Subcutaneous abdominal adipose tissue (tissue), 5 donors: ENCODE data around the gene VPS9D1.
"Not testable (repeated sequence)": the region's sequence is repeated elsewhere in the genome, so short reads cannot be mapped to it uniquely, and the experiment has no call there.

Source experiments
- H3K27ac ChIP-seq: one replicate; pipeline ENCODE4 v1.7.0; 2013; ENCODE audit warnings: low read depth, mild to moderate bottlenecking, inconsistent platforms, low read length, moderate library complexity
- H3K27me3 ChIP-seq, 5 donors: one replicate each; pipeline ENCODE4 v1.7.0; 2013; ENCODE audit warnings: low read length in 5 of 5, inconsistent platforms in 1 of 5; ENCODE audit not compliant: control insufficient read depth in 5 of 5, insufficient read depth in 4 of 5
- H3K36me3 ChIP-seq, 5 donors: one replicate each; pipeline ENCODE4 v1.7.0; 2013; ENCODE audit warnings: low read length in 5 of 5; ENCODE audit not compliant: control insufficient read depth in 5 of 5, insufficient read depth in 5 of 5
- H3K4me1 ChIP-seq, 5 donors: one replicate each; pipeline ENCODE4 v1.7.0; 2013; ENCODE audit warnings: low read length in 5 of 5, mild to moderate bottlenecking in 3 of 5, moderate library complexity in 1 of 5; ENCODE audit not compliant: control insufficient read depth in 5 of 5, insufficient read depth in 5 of 5
- H3K4me3 ChIP-seq, 5 donors: one replicate each; pipeline ENCODE4 v1.7.0; 2013; ENCODE audit warnings: low read length in 5 of 5, low read depth in 1 of 5
- H3K9ac ChIP-seq, 5 donors: one replicate each; pipeline ENCODE4 v1.7.0; 2013; ENCODE audit warnings: low read length in 5 of 5, mild to moderate bottlenecking in 4 of 5, moderate library complexity in 3 of 5
- H3K9me3 ChIP-seq, 5 donors: one replicate each; pipeline ENCODE4 v1.7.0; 2013; ENCODE audit warnings: low read length in 5 of 5; ENCODE audit not compliant: control insufficient read depth in 5 of 5
- donor health status: healthy.
- donor health status: healthy.
- donor health status: healthy.
- donor health status: healthy.
- donor health status: healthy.

The VPS9D1 gene

DNA sequence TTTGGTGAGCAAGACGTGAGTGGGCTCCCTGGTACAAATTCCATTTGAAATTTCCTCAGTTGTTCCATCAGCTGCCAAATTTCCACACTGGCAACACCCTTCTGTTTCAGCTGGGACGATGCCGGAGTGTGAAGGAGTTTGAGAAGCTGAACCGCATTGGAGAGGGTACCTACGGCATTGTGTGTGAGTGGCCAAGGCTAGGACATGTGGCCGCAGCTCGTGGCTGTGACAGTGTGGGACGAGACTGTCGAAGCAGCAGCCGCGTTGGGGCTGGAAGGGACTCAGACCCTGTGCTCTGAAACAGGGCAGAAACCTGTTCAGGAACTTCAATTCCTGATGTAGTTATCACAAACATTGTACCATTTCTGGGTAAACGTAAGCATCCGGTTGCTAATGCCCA lies 31.6 kb downstream of the VPS9D1 start:
- no peak overlapping the region for H3K27ac ChIP-seq
- peaks cover 0 to 38% (median 34%) of the 10 kb centered on the region in 5 donors for H3K36me3 ChIP-seq
- peaks cover 0 to 13% (median 10%) of the 10 kb centered on the region in 5 donors for H3K4me1 ChIP-seq
- no peaks in the 10 kb centered on the region for H3K27me3 ChIP-seq
- H3K9ac ChIP-seq, result no peak overlapping the region
- H3K4me3 ChIP-seq, result no peak overlapping the region
- peaks cover 0 to 5% (median 0%) of the 10 kb centered on the region in 5 donors for H3K9me3 ChIP-seq

DNA sequence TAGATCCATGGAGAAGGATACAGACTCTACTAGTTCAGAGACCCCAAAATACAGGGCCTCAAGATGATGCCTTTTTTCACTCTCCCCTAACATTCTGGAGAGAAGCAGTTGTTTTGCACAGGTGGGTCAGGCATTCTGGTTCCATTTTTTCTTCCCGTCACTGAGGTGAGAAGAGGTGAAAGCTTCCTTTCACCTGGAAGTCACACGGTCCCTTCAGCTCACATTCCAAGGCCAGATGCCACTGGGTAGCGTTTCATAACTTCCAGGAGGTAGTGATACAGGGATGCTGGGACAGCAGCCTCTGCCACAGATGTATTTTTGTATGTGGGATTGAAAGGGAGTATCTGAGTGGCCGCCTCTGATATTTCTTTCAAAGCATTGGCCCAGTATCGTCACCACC lies 32.3 kb downstream of the VPS9D1 start:
- H3K36me3 ChIP-seq, result peaks cover 0 to 30% (median 26%) of the 10 kb centered on the region in 5 donors
- no peak overlapping the region for H3K9ac ChIP-seq
- no peak overlapping the region for H3K27ac ChIP-seq
- H3K27me3 ChIP-seq, result no peaks in the 10 kb centered on the region
- no peak overlapping the region for H3K4me3 ChIP-seq
- peaks cover 0 to 5% (median 0%) of the 10 kb centered on the region in 5 donors for H3K9me3 ChIP-seq
- peaks cover 0 to 13% (median 10%) of the 10 kb centered on the region in 5 donors for H3K4me1 ChIP-seq

DNA sequence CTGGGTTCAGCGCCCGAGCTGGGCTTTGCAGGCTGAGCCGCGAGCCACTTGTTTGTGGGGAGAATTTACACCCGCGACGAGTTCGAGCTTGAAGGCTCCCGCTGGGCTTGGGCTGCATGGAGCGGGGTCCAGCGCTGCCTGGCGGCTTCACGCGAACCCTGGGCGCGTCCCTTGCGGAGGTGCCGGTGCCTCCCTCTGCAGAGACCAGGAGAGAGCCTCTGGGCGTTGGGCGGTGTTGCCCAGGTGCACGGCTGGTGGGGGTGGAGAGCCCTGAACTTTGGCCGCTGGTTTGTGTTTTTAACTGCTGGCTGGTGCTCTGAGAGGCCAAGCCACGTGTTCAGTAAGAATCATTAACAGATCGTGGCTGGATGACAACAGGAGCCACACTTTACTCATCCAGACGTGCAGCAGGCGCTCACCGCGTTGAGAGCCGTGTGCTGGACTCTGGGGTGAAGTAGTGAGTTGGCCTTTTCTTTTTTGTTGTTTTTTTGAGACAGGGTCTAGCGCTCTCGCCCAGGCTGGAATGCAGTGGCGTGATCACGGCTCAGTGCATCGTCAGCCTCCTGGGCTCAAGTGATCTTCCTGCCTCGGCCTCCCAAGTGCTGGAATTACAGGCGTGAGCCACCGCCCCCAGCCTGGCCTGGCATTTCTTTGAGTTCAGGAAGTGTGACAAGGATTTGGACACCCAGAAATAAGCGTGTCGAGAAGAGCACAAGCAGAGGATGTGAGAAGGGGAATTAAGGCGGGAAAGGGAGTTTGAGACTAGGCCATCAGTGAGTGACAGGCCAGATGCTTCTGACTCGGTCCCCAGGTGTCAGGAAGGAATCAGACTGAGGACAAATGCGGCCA lies 33.4 kb downstream of the VPS9D1 start:
- Histone ChIP-seq H3K27ac (peak overlapping the region; percentile 76), H3K9ac (peak overlapping the region; percentile 48 to 92 (median 78)), H3K4me3 (peak overlapping the region; percentile 80 to 90 (median 87)), H3K27me3 (no peaks in the 10 kb centered on the region), H3K9me3 (peaks cover 0 to 5% (median 0%) of the 10 kb centered on the region in 5 donors), H3K36me3 (peaks cover 0 to 26% (median 19%) of the 10 kb centered on the region in 5 donors), H3K4me1 (peaks cover 0 to 13% (median 10%) of the 10 kb centered on the region in 5 donors)

DNA sequence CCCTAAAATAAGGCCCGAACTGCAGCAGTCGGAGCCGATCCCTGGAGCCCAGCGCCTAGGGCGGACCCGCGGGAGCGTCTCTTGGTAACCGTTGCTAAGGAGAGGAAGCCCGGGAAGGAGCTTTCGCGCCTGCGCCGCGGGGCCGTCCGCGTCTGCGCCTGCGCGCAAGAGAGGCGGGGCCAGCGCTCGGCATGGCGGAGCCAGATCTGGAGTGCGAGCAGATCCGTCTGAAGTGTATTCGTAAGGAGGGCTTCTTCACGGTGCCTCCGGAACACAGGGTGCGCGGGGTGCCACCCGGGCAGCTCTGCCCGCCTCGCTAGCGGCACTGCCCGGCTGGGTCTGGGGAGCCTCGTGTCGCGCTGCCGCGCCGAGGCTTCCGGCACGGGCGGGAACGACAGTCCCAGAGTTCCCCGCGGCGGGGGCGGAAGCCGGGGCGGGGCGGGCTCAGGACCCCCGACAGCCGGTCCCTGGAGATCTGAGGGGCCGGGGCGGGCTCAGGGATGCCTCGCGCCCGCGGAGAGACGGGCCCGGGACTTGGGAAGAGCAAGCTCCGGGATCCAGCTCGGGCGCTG lies 34.1 kb downstream of the VPS9D1 start, which contains the start of gene CDK10:
CDK10 (plus strand) TSS at position 170 of the 572 bp plus-strand sequence; CDS start at position 192, 22 bp downstream.
- peaks cover 0 to 19% (median 13%) of the 10 kb centered on the region in 5 donors for H3K36me3 ChIP-seq
- peaks cover 0 to 5% (median 0%) of the 10 kb centered on the region in 5 donors for H3K9me3 ChIP-seq
- H3K27ac ChIP-seq, result peak within 1 kb of the TSS; percentile 76
- peak within 1 kb of the TSS; percentile 48 to 92 (median 78) for H3K9ac ChIP-seq
- H3K4me3 ChIP-seq, result peak within 1 kb of the TSS; percentile 80 to 90 (median 87)
- H3K27me3 ChIP-seq, result no peaks in the 10 kb centered on the region
- peaks cover 0 to 13% (median 10%) of the 10 kb centered on the region in 5 donors for H3K4me1 ChIP-seq

DNA sequence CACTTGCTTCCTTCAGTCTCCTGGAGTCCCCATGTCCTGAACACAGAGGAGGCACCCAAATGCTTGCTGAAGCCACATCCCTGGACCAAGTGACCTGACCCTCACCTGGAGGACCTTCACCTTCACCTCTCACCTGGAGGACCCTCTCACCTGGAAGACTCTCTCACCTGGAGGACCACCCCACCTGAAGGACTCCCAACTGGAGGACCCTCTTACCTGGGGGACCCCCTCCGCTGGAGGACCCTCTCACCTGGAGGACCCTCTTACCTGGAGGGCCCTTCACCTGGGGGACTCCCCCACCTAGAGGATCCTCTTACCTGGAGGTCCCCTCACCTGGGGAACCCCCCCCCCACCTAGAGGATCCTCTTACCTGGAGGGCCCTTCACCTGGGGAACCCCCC lies 34.8 kb downstream of the VPS9D1 start:
- Histone ChIP-seq H3K9me3 (peaks cover 0 to 5% (median 0%) of the 10 kb centered on the region in 5 donors), H3K27me3 (no peaks in the 10 kb centered on the region), H3K4me1 (peaks cover 0 to 13% (median 10%) of the 10 kb centered on the region in 5 donors), H3K27ac (no peak overlapping the region), H3K36me3 (peaks cover 0 to 14% (median 8%) of the 10 kb centered on the region in 5 donors), H3K9ac (no peak overlapping the region), H3K4me3 (no peak overlapping the region)

DNA sequence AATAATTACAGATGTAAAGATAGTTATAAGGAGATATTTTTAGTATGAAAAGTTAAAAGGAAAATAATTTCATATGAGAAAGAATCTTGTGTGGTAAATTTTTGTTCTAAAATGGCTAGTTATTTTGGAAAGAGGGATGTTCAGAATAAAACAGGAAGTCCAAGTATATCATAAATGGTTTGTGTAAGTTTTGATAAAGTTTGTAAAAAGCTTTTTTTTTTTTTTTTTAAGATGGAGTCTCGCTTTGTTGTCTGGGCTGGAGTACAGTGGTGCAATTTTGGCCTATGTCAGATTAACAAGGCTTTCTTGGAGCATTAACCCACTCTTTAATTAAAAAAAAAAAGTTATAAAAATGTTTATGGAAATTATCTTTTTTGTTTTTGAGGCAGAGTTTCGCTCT lies 42.4 kb downstream of the VPS9D1 start:
- Histone ChIP-seq H3K36me3 (peaks cover 0 to 3% (median 0%) of the 10 kb centered on the region in 5 donors), H3K27ac (no peak overlapping the region), H3K4me1 (peaks cover 0 to under 1% (median 0%) of the 10 kb centered on the region in 5 donors), H3K27me3 (no peaks in the 10 kb centered on the region), H3K9me3 (peaks cover 0 to 3% (median 0%) of the 10 kb centered on the region in 5 donors), H3K4me3 (no peak overlapping the region), H3K9ac (no peak overlapping the region)

DNA sequence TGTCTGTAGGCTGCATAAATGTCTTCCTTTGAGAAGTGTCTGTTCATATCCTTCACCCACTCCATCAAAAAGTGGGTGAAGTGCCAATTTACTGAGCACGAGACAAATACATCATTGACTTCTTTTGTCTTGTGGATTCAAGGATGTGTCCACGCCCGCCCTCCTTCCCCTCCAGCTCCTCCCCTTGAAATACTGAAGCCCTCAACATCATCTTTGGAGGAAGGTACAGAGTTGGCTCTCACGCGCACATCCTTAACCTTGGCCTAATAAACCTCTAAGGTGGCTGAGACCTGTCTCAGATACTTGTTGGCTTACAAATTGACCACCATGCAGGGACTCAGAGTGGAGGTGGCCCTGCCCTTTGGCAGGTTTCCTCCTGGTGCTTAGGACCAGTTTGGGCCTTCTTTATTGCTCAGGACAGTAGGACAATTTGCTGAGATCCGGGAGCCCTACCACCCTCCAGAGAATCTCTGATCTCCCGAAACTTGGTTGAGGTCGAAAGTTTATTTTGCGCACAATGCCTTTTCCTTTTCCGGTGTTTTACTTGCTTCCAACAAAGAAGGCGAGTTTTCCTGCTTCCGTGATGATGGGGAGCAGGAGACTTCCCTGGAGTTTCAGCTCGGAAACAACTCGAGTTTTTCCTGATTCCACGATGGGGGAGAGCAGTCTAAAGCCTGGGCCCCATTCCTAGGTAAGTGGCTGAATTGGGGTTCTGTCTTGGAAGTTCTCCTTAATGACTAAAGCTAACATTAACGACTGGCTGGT lies 48.3 kb downstream of the VPS9D1 start:
- H3K27ac ChIP-seq, result peak overlapping the region; percentile 9
- H3K27me3 ChIP-seq, result no peaks in the 10 kb centered on the region
- H3K4me3 ChIP-seq, result peak overlapping the region in 2 of 5 donors; percentile 18 to 20
- H3K9me3 ChIP-seq, result no peaks in the 10 kb centered on the region
- H3K4me1 ChIP-seq, result peaks cover 0 to 9% (median 3%) of the 10 kb centered on the region in 5 donors
- peak overlapping the region in 1 of 5 donors; percentile 89 for H3K9ac ChIP-seq
- peaks cover 0 to 3% (median 0%) of the 10 kb centered on the region in 5 donors for H3K36me3 ChIP-seq

DNA sequence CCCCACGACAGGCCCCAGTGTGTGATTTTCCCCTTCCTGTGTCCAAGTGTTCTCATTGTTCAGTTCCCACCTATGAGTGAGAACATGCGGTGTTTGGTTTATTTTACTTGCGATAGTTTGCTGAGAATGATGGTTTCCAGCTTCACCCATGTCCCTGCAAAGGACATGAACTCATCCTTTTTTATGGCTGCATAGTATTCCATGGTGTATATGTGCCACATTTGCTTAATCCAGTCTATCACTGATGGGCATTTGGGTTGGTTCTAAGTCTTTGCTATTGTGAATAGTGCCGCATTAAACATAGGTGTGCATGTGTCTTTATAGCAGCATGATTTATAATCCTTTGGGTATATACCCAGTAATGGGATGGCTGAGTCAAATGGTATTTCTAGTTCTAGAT lies 49.1 kb downstream of the VPS9D1 start:
- not testable (repeated sequence) for H3K9ac ChIP-seq, H3K27ac ChIP-seq, H3K4me3 ChIP-seq, H3K36me3 ChIP-seq, H3K9me3 ChIP-seq, H3K4me1 ChIP-seq, H3K27me3 ChIP-seq

DNA sequence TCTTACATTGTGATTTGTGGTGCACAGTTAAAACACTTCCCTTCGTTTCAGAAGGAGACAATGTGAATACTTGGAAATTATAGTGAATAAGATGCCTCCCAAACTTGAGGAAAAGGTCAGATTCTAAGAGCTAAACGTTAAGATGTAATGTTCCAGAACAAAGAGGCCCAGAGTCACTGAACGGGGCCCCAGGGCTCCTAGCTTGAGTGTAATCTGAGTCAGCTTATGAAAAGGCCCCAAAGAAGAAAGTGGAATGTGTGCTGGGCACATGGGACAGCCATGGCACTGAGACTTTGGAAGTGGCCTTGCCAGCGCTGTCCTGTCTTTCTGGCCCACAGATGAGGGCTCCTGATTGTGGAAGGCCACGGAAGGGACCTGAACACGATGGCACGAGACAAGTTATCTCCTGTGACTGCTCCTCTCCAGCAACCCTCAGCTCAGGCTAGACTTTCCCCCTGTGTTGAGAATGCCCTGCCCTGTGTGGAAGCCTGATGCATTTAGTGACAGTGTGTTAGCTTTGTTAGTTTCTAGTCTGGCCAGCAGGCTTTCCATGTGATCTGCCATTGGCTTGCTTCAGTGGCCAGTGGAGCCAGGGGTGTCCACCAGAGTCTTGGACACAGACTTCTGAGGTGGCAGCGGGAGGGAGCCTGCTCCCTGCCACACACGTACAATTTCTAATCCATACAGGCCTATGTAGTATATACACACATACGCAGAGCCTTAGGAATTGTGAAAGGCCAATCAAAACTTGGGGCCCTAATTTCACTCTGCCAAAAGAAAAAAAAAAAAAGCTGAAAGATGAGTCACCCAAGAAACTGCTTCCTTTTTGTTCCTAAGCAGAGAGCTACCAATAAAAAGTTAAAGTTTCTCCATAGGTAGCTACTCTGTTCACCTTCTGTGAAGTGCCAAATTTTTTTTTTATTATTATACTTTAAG lies 49.9 kb downstream of the VPS9D1 start:
- Histone ChIP-seq H3K4me1 (peaks cover 0 to 9% (median 3%) of the 10 kb centered on the region in 5 donors), H3K27me3 (no peaks in the 10 kb centered on the region), H3K9me3 (no peaks in the 10 kb centered on the region), H3K36me3 (peaks cover 0 to 3% (median 0%) of the 10 kb centered on the region in 5 donors), H3K4me3 (no peak overlapping the region), H3K27ac (no peak overlapping the region), H3K9ac (no peak overlapping the region)
